OCI-LY7 (cell line): ENCODE results near the gene TRPM2.

Experiments used
- EZH2phosphoT487 ChIP-seq: fragments of 200-600 bp; sonication (generic); IDR thresholded peaks from 2 replicates; pipeline ENCODE4 v1.6.1; 2018; ENCODE audit warnings: low read depth, borderline replicate concordance, mild to moderate bottlenecking, mixed run types, antibody characterized with exemption, low read length, moderate library complexity, mixed read lengths
- TF ChIP-seq, protein P1 (sequence below): fragments of 200-600 bp; sonication (generic); conservative IDR thresholded peaks from 2 replicates; pipeline ENCODE4 v1.5.1; 2014; ENCODE audit warnings: mild to moderate bottlenecking, antibody characterized with exemption, low read length, moderate library complexity, mixed read lengths

DNA sequence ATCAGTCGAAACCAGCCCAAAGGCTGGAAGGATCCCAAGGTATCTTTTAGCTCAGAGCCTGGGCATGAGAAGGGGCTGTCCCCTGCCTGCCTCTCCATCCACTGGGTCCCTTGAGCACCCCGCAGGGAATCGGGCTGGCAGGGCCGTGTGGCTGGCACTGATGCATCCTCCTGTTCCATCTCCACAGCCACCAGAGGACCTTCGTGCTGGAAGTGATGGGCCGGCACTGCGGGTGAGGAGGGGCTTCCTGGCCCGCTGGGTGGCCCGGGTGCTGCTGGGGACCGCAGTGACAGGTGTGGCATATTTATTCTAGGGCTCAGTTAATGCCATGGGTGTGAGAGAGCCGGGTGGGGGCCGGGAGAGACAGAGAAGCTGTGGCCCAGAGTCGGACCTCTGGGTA lies 40.0 kb upstream of the TRPM2 start:
- TF ChIP-seq, protein P1, sequence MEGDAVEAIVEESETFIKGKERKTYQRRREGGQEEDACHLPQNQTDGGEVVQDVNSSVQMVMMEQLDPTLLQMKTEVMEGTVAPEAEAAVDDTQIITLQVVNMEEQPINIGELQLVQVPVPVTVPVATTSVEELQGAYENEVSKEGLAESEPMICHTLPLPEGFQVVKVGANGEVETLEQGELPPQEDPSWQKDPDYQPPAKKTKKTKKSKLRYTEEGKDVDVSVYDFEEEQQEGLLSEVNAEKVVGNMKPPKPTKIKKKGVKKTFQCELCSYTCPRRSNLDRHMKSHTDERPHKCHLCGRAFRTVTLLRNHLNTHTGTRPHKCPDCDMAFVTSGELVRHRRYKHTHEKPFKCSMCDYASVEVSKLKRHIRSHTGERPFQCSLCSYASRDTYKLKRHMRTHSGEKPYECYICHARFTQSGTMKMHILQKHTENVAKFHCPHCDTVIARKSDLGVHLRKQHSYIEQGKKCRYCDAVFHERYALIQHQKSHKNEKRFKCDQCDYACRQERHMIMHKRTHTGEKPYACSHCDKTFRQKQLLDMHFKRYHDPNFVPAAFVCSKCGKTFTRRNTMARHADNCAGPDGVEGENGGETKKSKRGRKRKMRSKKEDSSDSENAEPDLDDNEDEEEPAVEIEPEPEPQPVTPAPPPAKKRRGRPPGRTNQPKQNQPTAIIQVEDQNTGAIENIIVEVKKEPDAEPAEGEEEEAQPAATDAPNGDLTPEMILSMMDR: no peak
- TF ChIP-seq EZH2phosphoT487: no peak
